A549 treated with DMSO at 1 μM for 4 hours (cell line): ENCODE measurements around the gene RHOF. TPM values are rescaled to one million over a fixed set of nuclear protein-coding genes. Genes with fewer than 3 reads are reported as not detected.

ENCODE experiments used
- total RNA-seq: library from RNA; stranded (reverse); fragments of 200-300 nt; extraction: Qiagen RNA extraction; gene quantifications from 5 replicates; pipeline ENCODE4 v1.2.3, GENCODE V29; 2022; ENCODE audit warnings: low read depth

The RHOF gene
- 159 to 191 TPM (median 184 TPM) in 5 replicates for total RNA-seq

GRCh38 chr12:121793440-121793837 is at the start of gene RHOF:
Gene RHOF, minus strand, starts transcription at chr12:121793688. Its CDS starts 55 bp downstream, at chr12:121793633.

GRCh38 chr12:121803861-121804416 is 10.5 kb upstream of the RHOF start, which contains the start of gene SETD1B:
Gene SETD1B, plus strand, starts transcription at chr12:121804009. Its CDS starts 729 bp downstream, at chr12:121804738.

Other genes with a start within 250 kb of the RHOF start
- 19.1 to 23.5 TPM (median 22.0 TPM) in 5 replicates for gene KDM2B, start 212.7 kb downstream of the RHOF start, total RNA-seq
- 29.8 to 46.7 TPM (median 42.9 TPM) in 5 replicates for gene ORAI1, start 167.2 kb downstream of the RHOF start, total RNA-seq
- gene MORN3, start 124.0 kb downstream of the RHOF start, total RNA-seq = 0.09 to 0.30 TPM (median 0.23 TPM) in 5 replicates
- gene TMEM120B, start 80.9 kb downstream of the RHOF start, total RNA-seq = 6.9 to 12.6 TPM (median 11.6 TPM) in 5 replicates
- gene SETD1B, start 10.3 kb upstream of the RHOF start, total RNA-seq = 13.3 to 17.8 TPM (median 15.8 TPM) in 5 replicates
- 1.2 to 1.5 TPM (median 1.4 TPM) in 5 replicates for gene HPD, start 65.2 kb upstream of the RHOF start, total RNA-seq
- 115 to 170 TPM (median 119 TPM) in 5 replicates for gene PSMD9, start 95.1 kb upstream of the RHOF start, total RNA-seq
- 1.1 to 2.4 TPM (median 1.4 TPM) in 5 replicates for gene CFAP251, start 124.9 kb upstream of the RHOF start, total RNA-seq
- gene BCL7A, start 228.2 kb upstream of the RHOF start, total RNA-seq = 11.3 to 14.5 TPM (median 11.7 TPM) in 5 replicates